HG02798 (cell line): ENCODE data around the gene SV2C.

Experiments used
- ATAC-seq: cut with Tn5 transposase; IDR thresholded peaks from one replicate; pipeline ENCODE4 v1.9.1; 2021; ENCODE audit warnings: mild to moderate bottlenecking; ENCODE audit not compliant: unreplicated experiment, poor library complexity

Gene SV2C

GRCh38 chr5:76245590-76245989, 162.4 kb downstream of the SV2C start:
- ATAC-seq = no peak

GRCh38 chr5:76249621-76250020, 166.4 kb downstream of the SV2C start:
- no peak for ATAC-seq

- ATAC-seq = no peak
Observed at GRCh38 chr5:76250463-76250862, 167.3 kb downstream of the SV2C start.

GRCh38 chr5:76251656-76252055, 168.5 kb downstream of the SV2C start:
- ATAC-seq = no peak

- no peak for ATAC-seq
Observed at GRCh38 chr5:76252437-76252836, 169.3 kb downstream of the SV2C start.

GRCh38 chr5:76256116-76256889, 173.1 kb downstream of the SV2C start:
- ATAC-seq = peak; percentile 76

GRCh38 chr5:76257225-76257833, 174.1 kb downstream of the SV2C start:
- ATAC-seq = no peak

- ATAC-seq = no peak
Observed at GRCh38 chr5:76257897-76258296, 174.7 kb downstream of the SV2C start.

GRCh38 chr5:76264681-76265080, 181.5 kb downstream of the SV2C start:
- no peak for ATAC-seq

GRCh38 chr5:76269259-76269931, 186.2 kb downstream of the SV2C start:
- no peak for ATAC-seq

- ATAC-seq = no peak
Observed at GRCh38 chr5:76269932-76270610, 186.9 kb downstream of the SV2C start.

GRCh38 chr5:76271836-76272235, 188.7 kb downstream of the SV2C start:
- no peak for ATAC-seq

GRCh38 chr5:76273206-76273885, 190.2 kb downstream of the SV2C start:
- no peak for ATAC-seq

GRCh38 chr5:76274571-76274970, 191.4 kb downstream of the SV2C start:
- no peak for ATAC-seq

GRCh38 chr5:76277736-76278135, 194.6 kb downstream of the SV2C start:
- no peak for ATAC-seq

GRCh38 chr5:76278261-76278789, 195.1 kb downstream of the SV2C start:
- no peak for ATAC-seq

GRCh38 chr5:76280494-76280893, 197.3 kb downstream of the SV2C start:
- ATAC-seq = no peak

- ATAC-seq = no peak
Observed at GRCh38 chr5:76283670-76284069, 200.5 kb downstream of the SV2C start.

- no peak for ATAC-seq
Observed at GRCh38 chr5:76289692-76290091, 206.5 kb downstream of the SV2C start.

GRCh38 chr5:76290321-76290757, 207.2 kb downstream of the SV2C start:
- ATAC-seq = no peak
